Measurements from ENCODE around the gene TPSAB1. TPM values are rescaled to one million over a fixed set of nuclear protein-coding genes. Genes with fewer than 3 reads are reported as not detected.
A peak's percentile ranks its signal among the peaks of the same experiment; 100 is the strongest.

The TPSAB1 gene
- total RNA-seq, 1 donor = not detected

- no peak overlapping the region for H3K4me3 ChIP-seq (ENCODE audit: insufficient read depth, low read length)
Measured at GRCh38 chr16:1277617-1278282, 37.2 kb downstream of the TPSAB1 start.

DNA sequence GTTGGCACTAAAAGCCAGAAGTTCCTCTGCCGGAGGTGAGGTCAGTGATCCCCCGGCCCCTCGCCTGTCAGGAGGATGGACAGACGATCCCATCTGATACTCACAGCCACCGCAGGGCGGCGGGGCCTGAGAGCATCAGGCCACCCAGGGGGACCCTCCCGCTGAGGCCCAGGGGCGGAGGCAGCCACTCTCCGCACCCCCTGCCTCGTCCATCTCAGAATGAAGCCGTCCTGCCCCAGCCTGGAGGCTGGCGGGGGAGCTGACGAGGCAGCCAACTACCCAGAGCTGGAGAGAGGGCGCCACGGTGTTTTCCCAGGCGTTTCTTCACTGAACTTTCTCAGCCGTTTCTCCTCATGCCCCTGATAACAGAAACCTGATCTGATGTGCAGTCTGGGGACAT is 38.0 kb downstream of the TPSAB1 start:
- peaks cover 13% of the 10 kb centered on the region for H3K27me3 ChIP-seq (ENCODE audit: insufficient read depth, low read length)
- H3K4me2 ChIP-seq (ENCODE audit: insufficient read depth, low read length) = no peak overlapping the region
- no peaks in the 10 kb centered on the region for H3K36me3 ChIP-seq (ENCODE audit: insufficient read depth, low read length)
- H2AFZ ChIP-seq (ENCODE audit: low read length) = no peak overlapping the region
- no peaks in the 10 kb centered on the region for H3K9me3 ChIP-seq (ENCODE audit: low read depth, low read length)
- peak; percentile 81 for DNase-seq (ENCODE audit: insufficient read length, low spot score, missing footprints)
- H4K20me1 ChIP-seq (ENCODE audit: insufficient read depth, low read length) = no peaks in the 10 kb centered on the region
- TF ChIP-seq, protein P1, sequence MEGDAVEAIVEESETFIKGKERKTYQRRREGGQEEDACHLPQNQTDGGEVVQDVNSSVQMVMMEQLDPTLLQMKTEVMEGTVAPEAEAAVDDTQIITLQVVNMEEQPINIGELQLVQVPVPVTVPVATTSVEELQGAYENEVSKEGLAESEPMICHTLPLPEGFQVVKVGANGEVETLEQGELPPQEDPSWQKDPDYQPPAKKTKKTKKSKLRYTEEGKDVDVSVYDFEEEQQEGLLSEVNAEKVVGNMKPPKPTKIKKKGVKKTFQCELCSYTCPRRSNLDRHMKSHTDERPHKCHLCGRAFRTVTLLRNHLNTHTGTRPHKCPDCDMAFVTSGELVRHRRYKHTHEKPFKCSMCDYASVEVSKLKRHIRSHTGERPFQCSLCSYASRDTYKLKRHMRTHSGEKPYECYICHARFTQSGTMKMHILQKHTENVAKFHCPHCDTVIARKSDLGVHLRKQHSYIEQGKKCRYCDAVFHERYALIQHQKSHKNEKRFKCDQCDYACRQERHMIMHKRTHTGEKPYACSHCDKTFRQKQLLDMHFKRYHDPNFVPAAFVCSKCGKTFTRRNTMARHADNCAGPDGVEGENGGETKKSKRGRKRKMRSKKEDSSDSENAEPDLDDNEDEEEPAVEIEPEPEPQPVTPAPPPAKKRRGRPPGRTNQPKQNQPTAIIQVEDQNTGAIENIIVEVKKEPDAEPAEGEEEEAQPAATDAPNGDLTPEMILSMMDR (IDR thresholded peaks at IDR 0.05; ENCODE audit: extremely low read depth, low read depth, low read length) = no peak
- no peak overlapping the region for H3K4me3 ChIP-seq (ENCODE audit: insufficient read depth, low read length)
- no peaks in the 10 kb centered on the region for H3K4me1 ChIP-seq (ENCODE audit: insufficient read depth, low read length)
- no peak overlapping the region for H3K27ac ChIP-seq (ENCODE audit: low read depth, low read length)
- H3K79me2 ChIP-seq (ENCODE audit: insufficient read depth, low read length) = no peaks in the 10 kb centered on the region

More at GRCh38 chr16:1277617-1278282, 37.2 kb downstream of the TPSAB1 start:
- H2AFZ ChIP-seq (ENCODE audit: low read length) = no peak overlapping the region
- H3K27me3 ChIP-seq (ENCODE audit: insufficient read depth, low read length) = peaks cover 11% of the 10 kb centered on the region
- no peaks in the 10 kb centered on the region for H3K79me2 ChIP-seq (ENCODE audit: insufficient read depth, low read length)
- no peaks in the 10 kb centered on the region for H3K9me3 ChIP-seq (ENCODE audit: low read depth, low read length)
- TF ChIP-seq, protein P1 (IDR thresholded peaks at IDR 0.05; ENCODE audit: extremely low read depth, low read depth, low read length) = no peak
- peak; percentile 73 for DNase-seq (ENCODE audit: insufficient read length, low spot score, missing footprints)
- H3K4me1 ChIP-seq (ENCODE audit: insufficient read depth, low read length) = no peaks in the 10 kb centered on the region
- no peak overlapping the region for H3K4me2 ChIP-seq (ENCODE audit: insufficient read depth, low read length)
- H3K36me3 ChIP-seq (ENCODE audit: insufficient read depth, low read length) = no peaks in the 10 kb centered on the region
- H3K27ac ChIP-seq (ENCODE audit: low read depth, low read length) = no peak overlapping the region
- no peaks in the 10 kb centered on the region for H4K20me1 ChIP-seq (ENCODE audit: insufficient read depth, low read length)

DNA sequence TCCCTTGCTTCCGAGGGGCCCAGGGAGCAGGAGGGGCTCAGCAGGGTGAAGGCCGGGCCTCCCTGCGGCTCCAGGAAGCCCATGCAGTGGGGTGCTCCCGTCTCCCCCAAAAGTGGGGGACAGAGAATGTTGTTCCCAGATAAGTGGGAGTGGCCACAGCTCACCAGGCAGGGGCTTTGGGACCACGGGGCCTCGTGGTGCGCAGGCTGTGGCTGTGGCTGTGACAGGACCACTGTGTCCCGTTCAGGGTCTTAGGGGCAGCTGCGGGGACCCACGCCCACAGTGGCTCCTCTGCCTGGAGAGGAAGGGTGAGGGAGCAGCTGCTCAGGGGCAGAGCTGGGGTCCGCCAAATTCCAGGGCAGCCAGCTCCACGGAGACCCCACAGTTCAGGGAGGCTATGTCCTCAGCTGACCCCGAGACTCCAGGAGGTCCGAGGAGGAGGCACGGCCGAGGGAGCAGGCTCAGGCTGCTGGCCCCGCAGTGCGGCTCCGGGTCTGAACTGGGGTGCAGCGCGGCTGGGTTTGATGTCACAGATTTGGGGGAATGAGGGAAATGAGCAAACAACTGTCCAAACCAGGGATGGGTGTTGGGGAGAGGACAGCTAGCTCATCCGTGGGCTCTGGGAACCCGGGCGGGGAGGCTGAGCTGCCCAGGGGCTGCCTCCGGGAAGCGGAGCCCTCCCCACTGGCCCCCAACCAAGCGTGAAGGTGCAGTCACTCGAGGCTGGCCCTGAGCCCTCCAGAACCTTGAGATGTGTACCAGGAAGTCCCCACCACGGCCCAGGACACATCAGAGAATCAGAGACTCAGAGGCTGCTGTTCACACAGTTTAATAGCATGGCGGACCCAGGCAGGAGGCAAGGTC is 38.8 kb downstream of the TPSAB1 start:
- DNase-seq (ENCODE audit: insufficient read length, low spot score, missing footprints) = peak; percentile 82
- Histone ChIP-seq H3K36me3 (ENCODE audit: insufficient read depth, low read length) (no peaks in the 10 kb centered on the region), H3K79me2 (ENCODE audit: insufficient read depth, low read length) (no peaks in the 10 kb centered on the region), H3K27ac (ENCODE audit: low read depth, low read length) (no peak overlapping the region), H3K9me3 (ENCODE audit: low read depth, low read length) (no peaks in the 10 kb centered on the region), H3K4me2 (ENCODE audit: insufficient read depth, low read length) (no peak overlapping the region), H4K20me1 (ENCODE audit: insufficient read depth, low read length) (no peaks in the 10 kb centered on the region), H2AFZ (ENCODE audit: low read length) (no peak overlapping the region), H3K4me3 (ENCODE audit: insufficient read depth, low read length) (no peak overlapping the region), H3K27me3 (ENCODE audit: insufficient read depth, low read length) (peaks cover 21% of the 10 kb centered on the region), H3K4me1 (ENCODE audit: insufficient read depth, low read length) (no peaks in the 10 kb centered on the region)
- TF ChIP-seq, protein P1 (IDR thresholded peaks at IDR 0.05; ENCODE audit: extremely low read depth, low read depth, low read length) = no peak
